Myometrial cell (primary cell): ENCODE results near the gene NRAS. TPM values are rescaled to one million over a fixed set of nuclear protein-coding genes. Genes with fewer than 3 reads are reported as not detected.

Experiments
- total RNA-seq: library from RNA; depleted of rRNA; stranded (reverse); fragments of >200 nt; gene quantifications from 2 replicates; pipeline ENCODE4 v1.2.3, GENCODE V29; 2015

The NRAS gene
- 59.1 and 68.9 TPM in 2 replicates for total RNA-seq

DNA sequence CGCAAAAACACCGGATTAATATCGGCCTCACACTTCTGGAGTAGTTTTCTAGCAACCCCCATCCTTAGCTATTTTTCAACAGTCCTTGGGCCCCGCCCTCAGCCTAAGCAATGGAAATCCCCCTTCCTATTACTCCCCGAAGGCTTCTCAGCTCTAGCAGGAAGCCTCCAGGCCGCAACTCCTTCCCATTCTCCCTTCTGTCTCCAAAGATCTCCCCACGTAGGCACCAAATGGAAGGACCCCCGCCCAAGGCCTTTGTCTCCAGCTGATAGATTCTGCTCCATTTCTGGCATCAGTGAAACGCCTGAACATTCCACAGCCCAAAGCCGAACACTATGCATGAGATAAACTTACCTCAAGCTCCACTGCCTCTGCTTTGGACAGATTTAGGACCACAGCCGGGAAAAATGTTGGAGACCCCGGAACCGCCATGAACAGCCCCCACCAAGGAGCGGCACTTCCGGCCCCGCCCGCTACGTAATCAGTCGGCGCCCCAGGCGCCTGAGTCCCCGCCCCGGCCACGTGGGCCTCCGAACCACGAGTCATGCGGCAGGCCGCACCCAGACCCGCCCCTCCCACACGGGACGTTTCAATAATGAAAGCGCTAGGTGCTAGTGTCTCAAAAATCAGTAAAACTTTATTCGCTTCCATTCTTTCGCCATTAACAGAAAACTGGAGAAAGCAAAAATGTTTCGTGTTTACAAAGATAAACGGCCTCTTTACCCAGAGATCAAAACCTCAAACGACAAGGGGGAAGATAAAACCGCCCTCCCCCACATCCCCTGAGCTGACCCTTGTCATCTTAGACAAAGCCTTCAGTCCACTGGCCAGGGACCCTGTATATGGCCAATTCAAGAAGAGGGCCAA lies at the start of gene NRAS:
NRAS (minus strand) TSS at position 468 of the 867 bp plus-strand sequence. CDS start 611 bp downstream, outside the sequence.

DNA sequence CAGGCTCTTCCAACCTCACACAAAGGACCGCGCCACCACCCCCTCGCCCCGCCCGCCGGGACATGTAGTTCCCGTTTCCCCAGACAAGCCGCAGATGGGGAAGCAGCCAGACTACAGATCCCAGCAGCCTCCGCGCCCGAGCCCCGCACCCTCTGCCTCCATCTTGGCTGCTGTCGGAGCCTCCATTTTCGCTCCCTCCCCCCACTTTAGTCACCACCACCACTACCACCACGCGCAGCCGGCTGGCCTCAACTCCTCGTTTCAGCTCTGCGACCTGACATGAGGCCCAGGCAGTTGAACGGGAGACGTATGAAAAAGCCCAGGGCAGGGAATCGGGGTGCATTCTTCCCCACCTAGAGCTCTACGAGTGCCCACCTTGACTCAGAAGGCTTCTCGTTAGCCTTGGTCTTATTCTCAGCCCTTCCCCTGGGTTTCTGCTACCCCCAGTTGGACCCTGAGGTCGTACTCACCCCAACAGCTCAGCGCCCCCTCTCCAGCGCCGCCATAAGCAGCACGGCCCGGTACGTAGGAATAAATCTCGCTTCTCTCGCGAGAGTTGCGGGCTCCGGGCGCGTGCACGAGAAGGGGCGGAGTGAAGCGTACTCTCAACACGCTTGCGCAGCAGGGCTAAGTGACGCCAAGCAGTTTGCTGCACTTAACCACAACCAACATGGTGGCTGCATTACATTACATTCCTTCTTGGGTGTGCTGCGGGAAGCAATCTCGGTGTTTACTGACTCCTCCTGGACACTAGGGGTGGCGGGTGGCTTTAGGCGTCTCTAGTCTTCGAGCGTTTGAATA lies 41.1 kb upstream of the NRAS start, which contains the start of gene CSDE1:
CSDE1 (minus strand) TSS at position 530 of the 801 bp plus-strand sequence. CDS start 18,094 bp downstream, outside the sequence.

DNA sequence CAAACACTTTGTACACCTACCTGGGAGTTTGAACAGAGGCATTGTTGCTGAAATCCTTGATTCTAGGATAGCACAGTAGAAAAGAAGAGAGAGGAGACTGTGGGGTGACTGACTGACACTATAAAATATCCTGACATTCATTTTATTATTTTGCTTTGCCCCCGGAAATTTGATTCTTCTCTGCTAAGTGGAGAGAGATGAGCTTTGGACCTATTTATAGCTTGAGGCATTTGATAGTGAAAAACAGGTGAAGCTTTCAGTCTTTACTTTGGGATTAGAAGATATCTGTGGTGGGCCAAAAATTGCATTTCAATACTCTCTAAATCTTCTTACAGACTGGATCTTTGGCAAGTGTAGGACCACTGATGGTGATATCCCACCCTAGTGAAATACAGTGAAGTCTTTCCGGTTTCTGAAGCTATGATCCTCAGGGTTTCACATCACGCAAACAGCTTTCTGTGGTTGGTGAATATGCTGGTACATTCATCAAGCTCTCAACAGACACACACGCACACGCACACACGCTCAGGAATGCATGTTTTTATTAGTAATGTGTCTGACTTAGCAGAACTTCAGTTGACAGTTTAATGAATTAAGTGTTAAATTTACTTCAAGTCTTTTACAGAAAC lies 21.0 kb downstream of the NRAS start, which contains the start of gene AMPD1:
AMPD1 (minus strand) TSS at position 117 of the 629 bp plus-strand sequence; CDS start at position 42, 75 bp downstream.

DNA sequence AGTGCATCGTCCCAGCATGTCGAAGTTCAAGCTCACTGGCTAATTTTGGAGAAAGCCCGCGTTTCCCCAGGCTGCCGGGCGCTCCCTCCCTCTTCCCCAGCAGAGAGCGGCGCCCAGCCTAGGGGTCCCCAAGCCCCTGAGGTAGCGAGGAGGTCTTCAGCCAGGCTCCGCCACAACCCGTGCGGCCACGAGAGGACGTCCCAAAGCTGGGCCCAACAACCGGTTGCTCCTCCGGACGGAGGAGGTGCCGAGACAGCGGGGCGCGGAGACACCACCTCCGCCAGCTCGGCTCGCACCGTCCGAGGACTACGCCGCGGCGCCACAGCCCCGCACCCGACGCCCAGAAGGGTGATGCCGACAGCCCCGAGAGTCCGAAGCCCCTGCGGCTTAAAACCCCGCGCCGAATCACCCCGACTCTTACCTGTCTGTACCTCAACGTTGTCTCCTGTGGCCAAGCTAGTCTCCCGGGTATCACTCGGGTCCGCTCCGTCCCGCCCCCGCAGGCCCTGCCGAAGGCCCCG lies 46.9 kb downstream of the NRAS start, which contains the start of gene DENND2C:
DENND2C (minus strand) TSS at position 488 of the 521 bp plus-strand sequence. CDS start 44,065 bp downstream, outside the sequence.

Other genes starting within 250 kb of the NRAS start
- gene TRIM33, start 205.6 kb downstream of the NRAS start, total RNA-seq = 8.5 and 11.0 TPM in 2 replicates
- gene BCAS2, start 135.2 kb downstream of the NRAS start, total RNA-seq = 39.5 and 47.5 TPM in 2 replicates
- gene DENND2C, start 46.7 kb downstream of the NRAS start, total RNA-seq = 0.58 and 0.89 TPM in 2 replicates
- not detected in 2 replicates for gene AMPD1, start 21.2 kb downstream of the NRAS start, total RNA-seq
- 412 and 791 TPM in 2 replicates for gene CSDE1, start 41.2 kb upstream of the NRAS start, total RNA-seq
- gene SIKE1, start 63.9 kb upstream of the NRAS start, total RNA-seq = 22.8 and 37.7 TPM in 2 replicates
- not detected in 2 replicates for gene SYCP1, start 138.1 kb upstream of the NRAS start, total RNA-seq